ENCODE results near the gene ILRUN.

GRCh38 chr6:34661357-34661756 lies 35.2 kb downstream of the ILRUN start:
- no peak for TF ChIP-seq CTCF (IDR thresholded peaks at IDR 0.05)
- no peak for TF ChIP-seq POLR2AphosphoS5 (IDR thresholded peaks at IDR 0.05)
- TF ChIP-seq POLR2A (IDR thresholded peaks at IDR 0.05), result no peak

Data from transverse colon (tissue), 4 donors.